ENCODE measurements around the gene ZNRF4. TPM values are rescaled to one million over a fixed set of nuclear protein-coding genes. Genes with fewer than 3 reads are reported as not detected.
"Not testable (repeated sequence)": the region's sequence is repeated elsewhere in the genome, so short reads cannot be mapped to it uniquely, and the experiment has no call there.

ZNRF4 gene
- total RNA-seq, 1 experiment from 2014 or later, result not detected

GRCh38 chr19:5477451-5478215 lies 22.4 kb downstream of the ZNRF4 start:
- no peak overlapping the region for H3K4me3 ChIP-seq (ENCODE audit: insufficient read depth, low read depth, low read length)
- H3K36me3 ChIP-seq (replicated peaks; ENCODE audit: control insufficient read depth, insufficient read depth, low read length), result no peaks in the 10 kb centered on the region
- H3K27me3 ChIP-seq (ENCODE audit: control insufficient read depth, insufficient read depth, low read length), result peaks cover 6% of the 10 kb centered on the region
- DNase-seq, result peak; percentile 49

GRCh38 chr19:5478241-5478924 lies 23.2 kb downstream of the ZNRF4 start:
- H3K27me3 ChIP-seq (ENCODE audit: control insufficient read depth, insufficient read depth, low read length), result peaks cover 6% of the 10 kb centered on the region
- DNase-seq, result peak; percentile 68
- no peak overlapping the region for H3K4me3 ChIP-seq (ENCODE audit: insufficient read depth, low read depth, low read length)
- H3K36me3 ChIP-seq (replicated peaks; ENCODE audit: control insufficient read depth, insufficient read depth, low read length), result no peaks in the 10 kb centered on the region

GRCh38 chr19:5478925-5479588 lies 23.8 kb downstream of the ZNRF4 start:
- H3K27me3 ChIP-seq (ENCODE audit: control insufficient read depth, insufficient read depth, low read length), result peaks cover 6% of the 10 kb centered on the region

DNA sequence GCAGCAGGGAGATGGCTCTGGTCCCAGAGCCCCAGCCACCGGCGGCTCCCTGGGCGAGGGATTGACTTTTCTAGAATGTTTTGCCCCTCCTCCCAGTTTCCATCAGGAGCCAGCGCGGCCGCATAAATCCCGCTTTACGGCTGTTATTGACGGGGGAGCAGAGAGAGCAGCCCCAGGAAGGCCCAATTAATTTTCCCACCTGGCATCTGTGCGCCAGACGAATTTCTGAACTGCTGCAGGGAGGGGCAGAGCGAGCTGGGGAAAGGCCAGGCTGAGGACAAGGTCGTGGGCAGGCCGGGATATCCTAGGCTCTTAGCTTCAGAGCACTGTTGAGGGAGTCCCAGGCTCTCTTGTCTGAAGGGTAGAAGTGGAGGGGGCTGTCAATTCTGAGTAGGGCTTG lies 24.7 kb downstream of the ZNRF4 start:
- Histone ChIP-seq H3K4me3 (ENCODE audit: insufficient read depth, low read depth, low read length) (no peak overlapping the region), H3K36me3 (replicated peaks; ENCODE audit: control insufficient read depth, insufficient read depth, low read length) (no peaks in the 10 kb centered on the region), H3K27me3 (ENCODE audit: control insufficient read depth, insufficient read depth, low read length) (peaks cover 6% of the 10 kb centered on the region)
- peak; percentile 66 for DNase-seq

More at GRCh38 chr19:5478925-5479588, 23.8 kb downstream of the ZNRF4 start:
- H3K4me3 ChIP-seq (ENCODE audit: insufficient read depth, low read depth, low read length), result no peak overlapping the region
- no peak for DNase-seq
- no peaks in the 10 kb centered on the region for H3K36me3 ChIP-seq (replicated peaks; ENCODE audit: control insufficient read depth, insufficient read depth, low read length)

DNA sequence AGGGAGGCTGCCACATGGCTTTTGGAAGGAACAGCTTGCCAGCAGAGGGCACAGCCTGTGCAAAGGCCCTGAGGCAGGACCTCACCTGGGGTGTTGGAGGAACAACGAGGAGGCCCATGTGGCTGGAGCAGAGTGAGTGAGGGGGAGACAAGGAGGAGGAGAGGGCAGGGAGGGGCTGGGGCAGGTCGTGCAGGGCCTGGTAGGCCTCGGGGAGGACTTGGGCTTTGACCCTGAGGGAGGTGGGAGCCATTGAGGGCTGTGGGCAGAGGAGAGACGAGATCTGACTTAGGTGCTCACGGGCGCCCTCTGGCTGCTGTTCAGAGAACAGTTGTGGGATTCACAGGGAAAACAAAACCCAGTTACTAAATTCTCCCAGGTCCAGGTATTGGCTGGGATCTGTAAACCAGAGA lies 25.2 kb downstream of the ZNRF4 start:
- H3K4me3 ChIP-seq (ENCODE audit: insufficient read depth, low read depth, low read length), result no peak overlapping the region
- no peaks in the 10 kb centered on the region for H3K36me3 ChIP-seq (replicated peaks; ENCODE audit: control insufficient read depth, insufficient read depth, low read length)
- H3K27me3 ChIP-seq (ENCODE audit: control insufficient read depth, insufficient read depth, low read length), result peaks cover 6% of the 10 kb centered on the region
- DNase-seq, result peak; percentile 88

DNA sequence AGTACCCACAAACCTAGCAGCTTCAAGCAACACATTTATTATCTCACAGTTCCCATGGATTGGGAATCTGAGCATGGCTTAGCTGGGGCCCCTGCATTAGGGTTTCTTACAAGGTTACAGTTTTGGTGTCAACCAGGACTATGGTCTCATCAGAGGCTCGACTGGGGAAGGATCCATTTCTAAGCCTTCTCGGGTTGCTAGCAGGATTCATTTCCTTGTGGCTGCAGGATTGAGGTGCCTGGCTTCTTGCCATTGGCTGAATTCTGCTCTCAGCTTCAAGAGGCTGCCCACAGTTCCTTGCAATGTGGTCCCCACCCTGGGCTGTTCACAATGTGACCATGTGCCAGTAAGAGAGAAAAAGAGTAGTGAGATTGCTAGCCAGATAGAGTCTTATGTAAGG lies 26.7 kb downstream of the ZNRF4 start:
- Histone ChIP-seq H3K27me3 (ENCODE audit: control insufficient read depth, insufficient read depth, low read length) (peaks cover 6% of the 10 kb centered on the region), H3K4me3 (ENCODE audit: insufficient read depth, low read depth, low read length) (no peak overlapping the region), H3K36me3 (replicated peaks; ENCODE audit: control insufficient read depth, insufficient read depth, low read length) (no peaks in the 10 kb centered on the region)
- DNase-seq, result no peak

- H3K36me3 ChIP-seq (replicated peaks; ENCODE audit: control insufficient read depth, insufficient read depth, low read length), result no peaks in the 10 kb centered on the region
- DNase-seq, result peak; percentile 69
- H3K4me3 ChIP-seq (ENCODE audit: insufficient read depth, low read depth, low read length), result no peak overlapping the region
- no peaks in the 10 kb centered on the region; the same call in 1 of the 2 replicates for H3K27me3 ChIP-seq (ENCODE audit: control insufficient read depth, insufficient read depth, low read length)
Observed at GRCh38 chr19:5484398-5485285, 29.4 kb downstream of the ZNRF4 start.

GRCh38 chr19:5485286-5485636 lies 30.0 kb downstream of the ZNRF4 start:
- H3K4me3 ChIP-seq (ENCODE audit: insufficient read depth, low read depth, low read length), result no peak overlapping the region
- no peaks in the 10 kb centered on the region for H3K36me3 ChIP-seq (replicated peaks; ENCODE audit: control insufficient read depth, insufficient read depth, low read length)
- no peak for DNase-seq
- H3K27me3 ChIP-seq (ENCODE audit: control insufficient read depth, insufficient read depth, low read length), result peaks cover 3% of the 10 kb centered on the region; the same call in 1 of the 2 replicates

GRCh38 chr19:5485658-5486057 lies 30.4 kb downstream of the ZNRF4 start:
- H3K36me3 ChIP-seq (replicated peaks; ENCODE audit: control insufficient read depth, insufficient read depth, low read length); DNase-seq; H3K27me3 ChIP-seq (ENCODE audit: control insufficient read depth, insufficient read depth, low read length); H3K4me3 ChIP-seq (ENCODE audit: insufficient read depth, low read depth, low read length): not testable (repeated sequence)

DNA sequence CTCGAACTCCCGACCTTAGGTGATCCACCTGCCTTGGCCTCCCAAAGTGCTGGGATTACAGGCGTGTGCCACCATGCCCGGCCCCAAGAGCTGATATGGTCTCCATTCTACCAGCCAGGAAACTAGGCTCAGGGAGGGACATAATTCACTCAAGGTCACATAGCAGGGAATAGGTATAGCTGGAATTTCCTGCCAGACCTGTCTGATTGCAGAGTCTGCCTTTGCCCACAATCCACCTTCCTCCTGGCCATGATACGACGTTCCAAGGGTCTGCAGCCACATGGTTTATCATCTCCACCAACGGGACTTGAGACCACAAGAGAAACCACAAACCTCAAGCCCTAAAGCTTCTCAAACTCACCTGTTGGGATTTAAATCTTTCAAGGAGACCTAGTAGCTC lies 32.0 kb downstream of the ZNRF4 start:
- Histone ChIP-seq H3K4me3 (ENCODE audit: insufficient read depth, low read depth, low read length) (no peak overlapping the region), H3K27me3 (ENCODE audit: control insufficient read depth, insufficient read depth, low read length) (peaks cover 4% of the 10 kb centered on the region; the same call in 1 of the 2 replicates), H3K36me3 (replicated peaks; ENCODE audit: control insufficient read depth, insufficient read depth, low read length) (no peaks in the 10 kb centered on the region)
- no peak for DNase-seq

- Histone ChIP-seq H3K36me3 (replicated peaks; ENCODE audit: control insufficient read depth, insufficient read depth, low read length) (no peaks in the 10 kb centered on the region), H3K4me3 (ENCODE audit: insufficient read depth, low read depth, low read length) (no peak overlapping the region), H3K27me3 (ENCODE audit: control insufficient read depth, insufficient read depth, low read length) (peaks cover 12% of the 10 kb centered on the region)
- no peak for DNase-seq
Observed at GRCh38 chr19:5489551-5489950, 34.3 kb downstream of the ZNRF4 start.

DNA sequence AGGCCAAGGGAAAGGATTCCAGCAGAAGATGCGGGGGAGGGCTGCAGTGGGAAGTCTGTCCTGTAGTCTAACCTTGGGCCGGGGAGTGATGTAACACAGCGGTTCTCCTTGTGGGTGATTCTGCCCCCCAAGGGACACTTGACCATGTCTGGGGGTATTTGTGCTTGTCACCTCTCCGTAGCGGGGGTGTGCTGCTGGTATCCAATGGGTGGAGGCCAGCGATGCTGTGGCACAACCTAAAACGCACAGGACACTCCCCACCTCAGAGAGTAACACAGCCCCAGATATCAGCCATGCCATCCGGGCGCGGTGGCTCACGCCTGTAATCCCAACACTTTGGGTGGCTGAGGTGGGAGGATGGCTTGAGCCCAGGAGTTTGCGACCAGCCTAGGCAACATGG lies 36.3 kb downstream of the ZNRF4 start:
- no peaks in the 10 kb centered on the region for H3K36me3 ChIP-seq (replicated peaks; ENCODE audit: control insufficient read depth, insufficient read depth, low read length)
- H3K4me3 ChIP-seq (ENCODE audit: insufficient read depth, low read depth, low read length), result no peak overlapping the region
- DNase-seq, result no peak
- H3K27me3 ChIP-seq (ENCODE audit: control insufficient read depth, insufficient read depth, low read length), result peaks cover 26% of the 10 kb centered on the region

DNA sequence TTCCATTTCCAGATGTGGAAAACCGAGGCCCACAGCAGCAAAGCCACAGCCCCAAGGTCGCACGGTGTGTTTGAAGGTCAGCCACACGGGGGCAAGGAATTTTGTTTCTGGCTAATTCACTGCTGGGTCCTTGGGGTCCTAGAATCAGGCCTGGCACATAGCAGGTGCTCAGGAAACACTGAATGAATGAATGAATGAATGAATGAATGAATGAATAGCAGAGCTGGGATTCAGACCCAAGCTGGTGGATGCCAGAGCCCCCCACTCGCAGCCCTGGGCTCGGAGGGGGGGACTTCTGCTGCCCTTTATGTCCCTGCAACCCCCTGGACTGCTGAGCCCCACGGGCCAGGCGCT lies 37.0 kb downstream of the ZNRF4 start:
- no peak overlapping the region for H3K4me3 ChIP-seq (ENCODE audit: insufficient read depth, low read depth, low read length)
- no peaks in the 10 kb centered on the region for H3K36me3 ChIP-seq (replicated peaks; ENCODE audit: control insufficient read depth, insufficient read depth, low read length)
- DNase-seq, result no peak
- H3K27me3 ChIP-seq (ENCODE audit: control insufficient read depth, insufficient read depth, low read length), result peaks cover 29% of the 10 kb centered on the region

Data from H7 (cell line).